Mesothelial cell of epicardium (in vitro differentiated cells): ENCODE results near the gene AGER. TPM values are rescaled to one million over a fixed set of nuclear protein-coding genes. Genes with fewer than 3 reads are reported as not detected.
A peak's percentile ranks its signal among the peaks of the same experiment; 100 is the strongest.

Experiments
- DNase-seq, 2 experiments: peaks; one replicate each; pipeline ENCODE4 v3.0.0; 2021; ENCODE audit warnings: low spot score in 2 of 2; ENCODE audit not compliant: unreplicated experiment in 2 of 2
- H3K27ac Mint-ChIP-seq: 2 replicates; pipeline ENCODE4 v1.8.0; 2021; ENCODE audit warnings: mixed read lengths
- H3K27me3 Mint-ChIP-seq: 2 replicates; pipeline ENCODE4 v1.8.0; 2021; ENCODE audit warnings: low read depth, mixed read lengths
- H3K36me3 Mint-ChIP-seq: 2 replicates; pipeline ENCODE4 v1.8.0; 2021; ENCODE audit warnings: mixed read lengths
- H3K4me1 Mint-ChIP-seq: 2 replicates; pipeline ENCODE4 v1.8.0; 2021; ENCODE audit warnings: mixed read lengths
- H3K4me3 Mint-ChIP-seq: 2 replicates; pipeline ENCODE4 v1.8.0; 2021; ENCODE audit warnings: mild to moderate bottlenecking, moderate library complexity, mixed read lengths
- H3K9me3 Mint-ChIP-seq: 2 replicates; pipeline ENCODE4 v1.8.0; 2021; ENCODE audit warnings: mixed read lengths
- total RNA-seq: library from RNA; stranded (reverse); gene quantifications from 3 replicates; pipeline ENCODE4 v1.2.1, GENCODE V29; 2021
- TF ChIP-seq, protein P1 (sequence below): fragments of 200-600 bp; sonication (generic); IDR thresholded peaks from one replicate; pipeline ENCODE4 v1.5.0; 2021; ENCODE audit warnings: antibody characterized with exemption; ENCODE audit not compliant: unreplicated experiment

Gene AGER
- total RNA-seq, 1 donor from 2014 or later = 28.1 TPM

GRCh38 chr6:32173051-32173727, 10.9 kb downstream of the AGER start:
- TF ChIP-seq, protein P1, sequence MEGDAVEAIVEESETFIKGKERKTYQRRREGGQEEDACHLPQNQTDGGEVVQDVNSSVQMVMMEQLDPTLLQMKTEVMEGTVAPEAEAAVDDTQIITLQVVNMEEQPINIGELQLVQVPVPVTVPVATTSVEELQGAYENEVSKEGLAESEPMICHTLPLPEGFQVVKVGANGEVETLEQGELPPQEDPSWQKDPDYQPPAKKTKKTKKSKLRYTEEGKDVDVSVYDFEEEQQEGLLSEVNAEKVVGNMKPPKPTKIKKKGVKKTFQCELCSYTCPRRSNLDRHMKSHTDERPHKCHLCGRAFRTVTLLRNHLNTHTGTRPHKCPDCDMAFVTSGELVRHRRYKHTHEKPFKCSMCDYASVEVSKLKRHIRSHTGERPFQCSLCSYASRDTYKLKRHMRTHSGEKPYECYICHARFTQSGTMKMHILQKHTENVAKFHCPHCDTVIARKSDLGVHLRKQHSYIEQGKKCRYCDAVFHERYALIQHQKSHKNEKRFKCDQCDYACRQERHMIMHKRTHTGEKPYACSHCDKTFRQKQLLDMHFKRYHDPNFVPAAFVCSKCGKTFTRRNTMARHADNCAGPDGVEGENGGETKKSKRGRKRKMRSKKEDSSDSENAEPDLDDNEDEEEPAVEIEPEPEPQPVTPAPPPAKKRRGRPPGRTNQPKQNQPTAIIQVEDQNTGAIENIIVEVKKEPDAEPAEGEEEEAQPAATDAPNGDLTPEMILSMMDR = no peak
- H3K9me3 Mint-ChIP-seq = no peaks in the 10 kb centered on the region
- H3K4me3 Mint-ChIP-seq = no peak overlapping the region
- peaks cover 19% of the 10 kb centered on the region for H3K36me3 Mint-ChIP-seq
- H3K27me3 Mint-ChIP-seq = no peaks in the 10 kb centered on the region
- DNase-seq = no peak
- H3K4me1 Mint-ChIP-seq = peaks cover 46% of the 10 kb centered on the region
- H3K27ac Mint-ChIP-seq = peak overlapping the region; percentile 23

GRCh38 chr6:32171234-32171633, 12.8 kb downstream of the AGER start:
- Mint-ChIP-seq H3K36me3 (peaks cover 25% of the 10 kb centered on the region), H3K4me1 (peaks cover 31% of the 10 kb centered on the region), H3K4me3 (no peak overlapping the region), H3K9me3 (no peaks in the 10 kb centered on the region), H3K27me3 (no peaks in the 10 kb centered on the region), H3K27ac (no peak overlapping the region)
- TF ChIP-seq, protein P1 = no peak
- DNase-seq = no peak

DNA sequence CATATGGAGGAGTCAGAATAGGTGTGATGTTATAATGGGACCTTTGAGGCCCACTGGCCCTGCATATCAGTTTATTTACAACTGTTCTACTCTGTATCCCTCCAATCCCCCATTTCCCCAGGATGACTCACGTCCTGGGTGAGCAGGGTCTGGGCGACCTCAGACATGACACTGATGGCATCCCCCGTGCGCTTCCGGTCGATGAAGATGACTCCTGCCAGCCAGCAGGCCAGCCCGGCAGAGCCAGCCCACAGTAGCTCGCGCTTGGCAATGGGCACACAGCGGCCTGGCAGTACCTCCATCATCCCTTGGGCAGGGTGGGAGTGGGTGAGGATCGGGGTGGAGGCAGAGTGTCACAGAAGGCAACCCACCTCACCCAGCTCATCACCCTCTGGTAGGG, 13.8 kb downstream of the AGER start:
- peaks cover 31% of the 10 kb centered on the region for H3K36me3 Mint-ChIP-seq
- peaks cover 28% of the 10 kb centered on the region for H3K4me1 Mint-ChIP-seq
- TF ChIP-seq, protein P1 = no peak

GRCh38 chr6:32168807-32169591, 15.1 kb downstream of the AGER start:
- Mint-ChIP-seq H3K27ac (peak overlapping the region; percentile 8), H3K9me3 (no peaks in the 10 kb centered on the region), H3K4me1 (peaks cover 19% of the 10 kb centered on the region), H3K36me3 (peaks cover 37% of the 10 kb centered on the region), H3K27me3 (no peaks in the 10 kb centered on the region), H3K4me3 (no peak overlapping the region)
- TF ChIP-seq, protein P1 = no peak
- DNase-seq = no peak

More for the DNA sequence above, 13.8 kb downstream of the AGER start:
- H3K4me3 Mint-ChIP-seq = no peak overlapping the region
- no peak overlapping the region for H3K27ac Mint-ChIP-seq
- H3K27me3 Mint-ChIP-seq = no peaks in the 10 kb centered on the region
- DNase-seq = no peak
- no peaks in the 10 kb centered on the region for H3K9me3 Mint-ChIP-seq

DNA sequence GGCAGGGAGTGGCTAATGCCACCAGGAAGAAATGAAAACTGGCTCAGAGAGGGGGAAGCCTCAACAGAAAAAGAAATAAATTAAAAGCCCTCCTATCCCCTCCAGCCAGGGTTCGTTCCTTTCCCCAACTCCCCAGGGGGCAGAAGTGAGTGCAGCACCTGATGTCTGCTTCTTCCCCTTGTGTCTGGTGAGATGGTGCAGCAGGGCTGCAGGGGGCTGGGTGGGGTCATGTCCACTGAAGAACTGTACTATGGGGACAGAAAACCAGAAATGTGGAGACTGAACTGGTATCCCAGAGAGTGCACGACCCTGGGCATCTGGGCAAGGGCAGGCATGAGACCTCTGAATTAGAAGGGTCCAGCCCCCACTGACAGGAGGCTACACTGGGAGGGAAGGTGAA, 15.7 kb downstream of the AGER start:
- no peak overlapping the region for H3K4me3 Mint-ChIP-seq
- H3K27ac Mint-ChIP-seq = no peak overlapping the region
- H3K4me1 Mint-ChIP-seq = peaks cover 12% of the 10 kb centered on the region
- no peaks in the 10 kb centered on the region for H3K9me3 Mint-ChIP-seq
- peaks cover 37% of the 10 kb centered on the region for H3K36me3 Mint-ChIP-seq
- DNase-seq = no peak
- no peaks in the 10 kb centered on the region for H3K27me3 Mint-ChIP-seq
- TF ChIP-seq, protein P1 = no peak
